Head of caudate nucleus (tissue), 42 donors: ENCODE data around the gene SHC4.

ENCODE experiments used
- DNase-seq, 42 donors: peaks; one replicate each; pipeline versions ENCODE4 v3.0.0 to v3.0.0-alpha.2; 2020 to 2021; ENCODE audit warnings: mixed read lengths in 7 of 42
- intact Hi-C: fragments of 100-400 bp; cut with DNase I; formaldehyde crosslinking; loops from one replicate; pipeline ENCODE4 v1.15.0; 2022

Gene SHC4, protein sequence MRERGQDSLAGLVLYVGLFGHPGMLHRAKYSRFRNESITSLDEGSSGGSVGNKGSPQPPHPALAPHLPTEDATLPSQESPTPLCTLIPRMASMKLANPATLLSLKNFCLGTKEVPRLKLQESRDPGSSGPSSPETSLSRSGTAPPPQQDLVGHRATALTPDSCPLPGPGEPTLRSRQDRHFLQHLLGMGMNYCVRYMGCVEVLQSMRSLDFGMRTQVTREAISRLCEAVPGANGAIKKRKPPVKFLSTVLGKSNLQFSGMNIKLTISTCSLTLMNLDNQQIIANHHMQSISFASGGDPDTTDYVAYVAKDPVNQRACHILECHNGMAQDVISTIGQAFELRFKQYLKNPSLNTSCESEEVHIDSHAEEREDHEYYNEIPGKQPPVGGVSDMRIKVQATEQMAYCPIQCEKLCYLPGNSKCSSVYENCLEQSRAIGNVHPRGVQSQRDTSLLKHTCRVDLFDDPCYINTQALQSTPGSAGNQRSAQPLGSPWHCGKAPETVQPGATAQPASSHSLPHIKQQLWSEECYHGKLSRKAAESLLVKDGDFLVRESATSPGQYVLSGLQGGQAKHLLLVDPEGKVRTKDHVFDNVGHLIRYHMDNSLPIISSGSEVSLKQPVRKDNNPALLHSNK

DNA sequence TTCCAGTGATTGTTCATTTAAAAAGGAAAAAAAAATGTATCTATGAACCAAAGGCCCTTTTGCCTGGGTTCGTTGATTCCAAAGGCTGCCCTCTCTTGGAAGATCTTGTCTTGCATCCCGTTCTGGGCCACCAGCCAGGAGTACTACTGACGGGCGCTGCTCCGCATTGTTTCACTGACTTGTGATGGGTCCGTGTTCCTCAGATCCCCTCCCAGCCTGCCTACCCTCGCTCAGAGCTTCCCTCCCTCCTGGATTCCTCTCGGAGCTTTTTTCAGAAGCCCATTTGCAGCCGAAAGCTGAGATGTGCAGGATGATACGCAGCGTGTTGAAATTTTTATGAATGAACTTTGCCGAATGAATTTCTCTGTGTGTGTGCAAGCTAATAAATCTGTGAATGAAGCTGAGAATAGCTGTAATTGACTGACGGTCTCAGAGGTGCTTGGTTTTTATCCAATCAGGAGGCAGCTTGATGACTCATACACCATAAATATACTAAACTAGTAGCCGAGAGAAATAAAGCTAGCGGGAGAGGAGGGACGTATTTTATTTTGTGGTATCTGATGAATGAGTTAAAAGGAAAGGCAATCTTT lies at the start of gene SHC4:
SHC4 (minus strand) TSS at position 396 of the 590 bp plus-strand sequence. CDS start 904 bp downstream, outside the sequence.
- intact Hi-C loops, result no loop called here
- DNase-seq, result peak; percentile 68 to 93 (median 83)

DNA sequence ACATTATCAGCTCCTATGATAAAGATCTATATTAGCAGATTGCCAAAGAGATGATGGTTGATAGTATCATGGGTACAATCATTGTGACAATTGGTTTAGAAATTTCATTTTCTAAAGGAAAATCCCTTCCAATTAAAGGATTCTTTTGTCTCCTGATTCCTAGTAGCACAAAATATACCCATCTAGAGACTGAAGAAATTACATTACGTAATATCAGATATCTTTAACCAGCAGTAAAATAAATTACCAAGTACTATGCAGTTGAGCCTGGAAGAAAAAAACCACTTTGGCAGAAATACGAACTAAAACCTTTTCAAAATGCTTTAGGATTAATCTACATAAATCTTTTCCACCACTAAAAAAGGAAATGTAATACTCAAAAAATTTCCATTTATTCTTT lies 35.6 kb upstream of the SHC4 start:
- no peak for DNase-seq
- intact Hi-C loops, result no loop called here

DNA sequence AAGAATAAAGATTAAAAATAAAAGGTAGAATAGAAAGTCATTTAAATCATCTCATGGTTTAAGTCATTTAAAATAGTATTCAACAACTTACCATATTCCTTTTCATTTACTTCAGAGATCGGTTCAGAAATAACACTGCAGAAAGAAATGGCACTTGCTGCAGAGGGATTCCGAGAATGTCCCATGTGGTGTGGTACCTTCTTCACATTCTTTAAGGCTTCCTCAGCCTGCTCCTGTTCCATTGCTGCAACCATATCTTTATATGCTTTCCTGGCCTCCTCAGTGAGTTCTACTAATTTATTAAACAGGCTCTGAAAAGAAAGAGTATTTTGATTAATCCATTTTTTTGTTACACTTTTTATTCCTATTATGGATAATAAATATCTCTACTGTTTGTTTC lies 32.6 kb upstream of the SHC4 start:
- intact Hi-C loops, result no loop called here
- DNase-seq, result no peak

DNA sequence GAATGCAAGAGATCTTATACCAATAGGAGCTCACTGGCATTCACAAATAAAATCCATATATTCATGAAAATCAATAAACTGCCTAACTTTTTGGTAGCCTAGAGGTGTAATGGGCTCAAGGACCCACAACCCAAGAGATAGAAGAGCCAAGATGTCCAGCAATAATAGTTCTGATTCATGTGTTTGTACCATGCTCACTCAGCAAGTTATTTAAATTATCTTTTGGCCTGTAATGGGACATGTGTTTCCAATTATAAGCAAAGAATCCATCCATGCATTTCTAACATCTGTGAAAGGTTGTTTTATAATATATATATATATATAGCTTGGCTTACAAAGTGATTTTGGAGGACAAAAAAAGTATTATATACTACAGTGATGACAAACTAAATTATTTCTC lies 29.7 kb upstream of the SHC4 start:
- DNase-seq, result no peak
- intact Hi-C loops, result no loop called here

DNA sequence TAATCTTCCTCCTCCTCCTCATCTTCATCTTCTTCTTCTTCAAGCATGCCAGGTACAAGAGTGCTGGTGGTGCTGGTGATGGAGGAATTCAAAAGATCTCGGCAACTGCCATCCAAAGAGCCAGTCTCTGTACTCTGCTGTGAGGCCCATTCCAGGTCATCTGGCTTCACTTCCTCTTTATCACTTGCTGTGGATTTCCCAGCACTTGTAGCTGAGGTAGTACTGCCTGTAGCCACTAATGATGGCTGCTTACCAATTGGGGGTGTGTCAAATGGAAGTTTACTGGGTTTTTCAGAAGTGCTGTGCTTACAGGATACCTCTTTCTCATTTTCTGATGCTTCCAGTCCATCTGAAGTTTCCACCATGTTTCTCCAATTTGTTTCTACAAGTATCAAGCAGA lies 28.8 kb upstream of the SHC4 start:
- no peak for DNase-seq
- intact Hi-C loops, result no loop called here

DNA sequence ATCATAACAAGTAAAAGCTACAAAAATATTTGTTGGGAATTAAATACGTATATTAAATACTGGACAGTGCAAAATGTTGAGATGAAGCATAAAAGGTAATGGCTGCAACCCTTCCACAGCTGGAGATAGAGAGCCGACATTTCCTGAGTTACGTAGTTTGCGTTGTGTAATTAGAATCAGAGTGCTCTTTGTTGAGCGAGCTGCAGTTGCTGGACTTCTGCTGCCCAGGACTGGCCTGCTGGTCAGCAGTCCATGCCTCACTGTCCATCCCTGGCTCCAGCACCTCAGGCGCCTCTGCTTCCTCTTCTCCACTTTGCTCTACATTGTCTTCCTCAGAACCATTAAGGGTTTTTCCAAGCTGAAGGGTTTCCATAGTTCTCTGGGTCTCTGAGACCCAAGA lies 28.4 kb upstream of the SHC4 start:
- peak in 13 of 42 donors; percentile 19 to 61 (median 40) for DNase-seq
- intact Hi-C loops, result no loop called here

DNA sequence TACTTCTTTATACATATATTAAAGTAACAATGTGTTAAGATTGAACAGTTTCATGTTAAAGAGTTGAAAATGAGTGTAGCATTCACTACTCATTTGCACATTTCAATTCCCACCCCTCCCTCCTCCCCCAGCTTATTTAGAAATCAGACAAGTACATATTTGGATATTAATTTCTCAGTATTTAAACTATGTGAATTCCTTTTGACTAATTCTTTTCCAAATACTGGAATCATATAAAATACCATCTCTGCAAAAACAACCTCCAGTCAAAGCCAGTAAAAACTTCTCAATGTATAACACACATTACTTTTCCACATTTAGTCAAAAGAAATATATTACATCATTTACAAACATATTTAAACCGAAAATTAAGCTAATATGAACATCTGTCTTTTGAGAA lies 25.5 kb upstream of the SHC4 start:
- intact Hi-C loops, result no loop called here
- no peak for DNase-seq

DNA sequence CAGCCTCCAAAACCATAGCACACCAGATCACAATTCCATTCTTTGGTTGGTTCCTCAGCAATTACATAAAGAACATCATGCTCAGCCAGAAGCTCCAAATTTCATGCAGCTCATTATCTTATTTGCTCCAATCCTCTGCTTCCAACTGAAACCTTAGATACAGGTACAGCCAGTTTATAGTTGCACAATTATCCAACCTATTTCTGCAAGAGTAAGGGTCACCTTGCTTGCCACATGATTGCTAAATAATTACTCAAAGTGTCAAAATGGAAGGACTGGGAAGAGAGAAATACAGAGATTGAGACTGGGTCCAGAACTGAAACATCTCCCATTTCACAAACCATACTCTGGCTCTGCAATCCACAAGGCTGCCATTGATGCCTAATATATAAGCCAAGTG lies 23.4 kb upstream of the SHC4 start:
- no peak for DNase-seq
- intact Hi-C loops, result no loop called here

DNA sequence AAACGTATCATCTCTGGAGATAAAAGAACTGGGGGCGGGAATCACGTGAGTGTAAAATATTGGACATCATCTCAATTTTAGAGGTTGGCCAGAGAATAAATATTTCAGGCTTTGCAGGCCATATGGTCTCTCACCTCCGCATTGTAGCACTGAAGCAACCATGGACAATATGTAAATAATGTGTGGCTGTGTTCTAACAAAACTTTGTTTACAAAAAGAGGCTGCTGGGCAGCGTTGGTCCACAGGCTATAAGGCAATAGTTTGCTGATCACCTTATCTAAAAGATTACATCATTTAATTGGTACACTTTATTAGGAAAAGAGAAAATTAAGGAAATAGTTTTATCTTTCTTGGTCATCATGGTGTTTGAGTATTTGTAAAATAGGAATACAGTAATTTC lies 22.5 kb upstream of the SHC4 start:
- intact Hi-C loops, result no loop called here
- no peak for DNase-seq

DNA sequence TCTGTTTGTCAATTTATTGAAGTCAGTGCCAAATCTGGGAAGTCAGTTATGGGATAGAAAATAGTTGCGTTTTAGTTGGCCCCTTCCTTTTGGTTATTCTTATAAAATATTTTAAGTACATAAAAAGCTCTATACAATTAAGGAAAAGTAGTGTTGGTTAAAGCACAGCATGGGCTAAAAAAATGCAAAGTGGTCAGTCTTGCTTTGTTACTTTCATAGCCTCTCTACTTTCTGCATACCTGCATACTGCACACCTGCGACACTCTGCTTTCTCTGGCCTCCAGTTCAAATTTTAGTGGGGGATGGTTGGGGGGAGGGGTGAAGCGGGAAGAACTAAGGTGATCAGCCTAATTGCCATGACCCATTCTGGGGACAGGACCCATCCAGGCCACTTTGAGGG lies 21.8 kb upstream of the SHC4 start:
- DNase-seq, result no peak
- intact Hi-C loops, result no loop called here

DNA sequence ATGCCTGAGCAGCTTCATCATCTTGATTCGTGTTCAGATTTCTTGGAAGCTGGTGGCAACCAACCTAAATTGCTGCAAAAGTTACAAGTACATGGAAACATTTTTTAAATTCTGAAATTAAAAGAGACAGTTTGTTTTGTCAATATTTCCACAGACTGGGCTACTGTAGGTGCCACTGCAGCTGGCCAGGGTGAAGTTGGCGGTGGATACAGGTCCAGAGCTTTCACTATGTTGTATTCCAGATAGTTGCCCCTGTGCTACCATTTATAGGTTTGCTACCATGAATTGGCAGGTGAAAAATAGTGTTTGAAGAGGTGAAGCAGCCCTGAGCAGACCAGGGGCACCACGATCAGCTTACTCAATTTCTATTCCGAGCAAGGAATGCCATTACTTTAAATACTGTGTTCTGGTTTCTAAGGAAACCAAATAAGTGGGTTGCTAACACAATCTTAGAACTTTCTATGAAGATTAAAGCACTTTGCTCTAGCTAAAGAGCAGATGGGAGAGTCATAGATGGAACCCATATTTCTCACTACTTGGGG lies 21.2 kb upstream of the SHC4 start:
- intact Hi-C loops, result no loop called here
- no peak for DNase-seq

DNA sequence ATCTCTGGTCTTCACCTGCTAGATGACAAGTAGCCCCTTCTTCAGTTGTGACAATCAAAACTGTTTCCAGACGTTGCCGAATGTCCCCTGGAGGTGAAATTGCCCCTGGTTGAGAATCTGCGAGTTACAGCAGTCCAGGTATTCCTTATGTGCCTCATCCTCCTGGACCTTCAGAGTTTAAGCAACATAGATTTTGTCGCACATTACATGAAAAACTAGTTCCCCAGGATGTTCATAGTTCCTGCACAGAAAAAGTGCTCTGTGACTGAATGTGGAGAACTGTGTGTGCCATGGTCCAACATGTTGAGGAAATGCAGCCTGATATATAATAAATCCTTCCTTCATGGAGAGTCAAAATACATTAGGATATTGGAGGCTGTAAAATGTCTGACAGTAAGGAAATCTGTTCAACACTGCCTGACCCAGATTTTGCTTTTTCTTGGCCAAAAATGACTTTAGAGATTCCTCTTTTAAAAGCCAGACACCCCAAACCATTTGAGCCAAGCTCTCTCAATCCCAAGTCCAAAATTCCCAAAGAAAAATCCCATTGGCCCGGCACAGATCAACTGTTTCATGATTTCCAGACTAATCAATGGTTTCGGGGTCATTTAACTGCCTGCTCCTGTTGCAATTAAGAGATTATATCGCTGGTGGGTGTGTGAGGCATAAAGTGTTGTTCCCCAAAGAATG lies 20.4 kb upstream of the SHC4 start:
- intact Hi-C loops, result no loop called here
- no peak for DNase-seq

DNA sequence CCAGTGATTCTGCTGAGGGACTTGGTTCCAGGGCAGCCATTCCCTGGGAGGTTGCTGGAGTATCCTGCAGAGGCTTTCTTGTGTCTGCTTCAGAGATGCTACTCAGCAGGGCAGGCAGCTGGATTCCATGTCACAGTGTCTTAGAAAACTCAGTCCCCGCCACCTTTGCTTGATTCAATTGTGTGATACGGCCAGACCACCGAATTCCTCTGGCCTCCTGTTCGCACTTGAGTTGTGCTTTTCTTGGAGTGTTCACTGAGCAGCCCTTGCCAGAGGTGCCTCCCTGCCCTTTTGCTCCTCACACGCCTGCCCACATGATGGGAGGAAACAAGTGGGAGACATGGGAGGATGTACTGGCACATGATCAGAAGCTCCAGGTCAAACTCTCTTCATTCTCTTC lies 19.6 kb upstream of the SHC4 start:
- intact Hi-C loops, result no loop called here
- no peak for DNase-seq

DNA sequence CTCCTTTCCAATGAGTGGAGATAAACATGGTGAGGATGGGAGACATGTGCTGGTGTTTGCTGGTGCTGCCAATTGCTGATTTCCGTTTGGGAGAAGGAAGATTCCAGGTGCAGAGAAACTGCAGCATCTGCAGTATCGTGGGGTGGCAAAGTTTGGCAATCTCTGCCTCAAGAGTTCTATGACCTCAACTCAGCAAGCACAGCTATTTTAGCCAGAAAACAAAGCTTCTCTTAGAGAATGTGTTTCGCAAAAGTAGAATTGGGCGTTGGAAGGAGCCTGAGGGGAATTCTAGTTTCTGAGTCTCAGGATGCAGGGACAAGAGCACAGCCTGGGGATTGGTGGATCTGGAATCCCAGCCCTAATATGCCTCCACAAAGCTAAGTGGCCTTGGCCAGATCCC lies 18.2 kb upstream of the SHC4 start:
- intact Hi-C loops, result no loop called here
- no peak for DNase-seq

DNA sequence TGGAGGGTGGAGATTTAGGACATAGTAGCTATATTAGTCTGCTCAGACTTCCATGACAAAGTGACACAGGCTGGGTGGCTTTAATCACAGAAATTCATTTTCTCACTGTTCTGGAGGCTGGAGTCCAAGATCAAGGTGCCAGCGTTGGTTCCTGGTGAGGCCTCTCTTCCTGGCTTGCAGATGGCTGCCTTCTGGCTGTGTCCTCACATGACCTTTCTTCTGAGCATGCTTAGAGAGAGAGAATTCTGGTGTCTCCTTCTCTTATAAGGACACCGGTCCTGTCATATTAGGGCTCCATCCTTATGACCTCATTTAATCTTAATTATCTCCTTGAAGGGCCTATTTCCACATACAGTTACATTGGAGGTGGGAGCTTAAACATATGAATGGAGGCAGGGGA lies 14.9 kb upstream of the SHC4 start:
- intact Hi-C loops, result no loop called here
- DNase-seq, result no peak

DNA sequence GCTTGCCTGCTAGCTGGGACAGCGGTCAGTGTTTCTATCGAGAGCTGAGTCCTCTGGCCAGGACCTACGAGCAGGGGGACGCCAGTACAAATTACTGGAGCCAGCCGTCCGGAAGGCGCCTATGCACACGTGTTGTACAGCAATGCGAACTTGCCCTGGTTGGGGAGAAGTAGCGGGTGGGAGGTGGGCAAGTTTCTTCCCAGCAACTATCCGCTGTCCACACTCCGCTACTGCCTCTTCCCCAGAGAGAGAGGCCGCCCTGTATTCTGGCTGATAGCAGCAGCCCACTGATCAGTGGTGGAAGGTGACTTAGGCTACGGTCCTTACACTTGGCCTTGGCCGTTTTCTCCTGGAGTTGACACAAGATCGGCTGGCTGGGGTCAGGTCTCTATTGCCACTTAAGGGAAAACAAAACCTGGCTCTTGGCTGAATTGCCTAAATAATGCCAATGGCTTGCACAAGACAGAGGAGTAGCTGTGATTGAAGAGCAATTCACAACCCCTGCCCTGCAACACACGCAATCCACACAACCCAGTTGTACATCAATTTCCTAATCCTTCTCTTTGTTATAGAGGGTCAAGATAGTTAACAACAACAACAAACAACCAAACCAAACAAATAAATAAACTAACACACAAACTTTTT lies 12.8 kb upstream of the SHC4 start:
- intact Hi-C loops, result no loop called here
- peak in 30 of 42 donors; percentile 9 to 76 (median 40) for DNase-seq

DNA sequence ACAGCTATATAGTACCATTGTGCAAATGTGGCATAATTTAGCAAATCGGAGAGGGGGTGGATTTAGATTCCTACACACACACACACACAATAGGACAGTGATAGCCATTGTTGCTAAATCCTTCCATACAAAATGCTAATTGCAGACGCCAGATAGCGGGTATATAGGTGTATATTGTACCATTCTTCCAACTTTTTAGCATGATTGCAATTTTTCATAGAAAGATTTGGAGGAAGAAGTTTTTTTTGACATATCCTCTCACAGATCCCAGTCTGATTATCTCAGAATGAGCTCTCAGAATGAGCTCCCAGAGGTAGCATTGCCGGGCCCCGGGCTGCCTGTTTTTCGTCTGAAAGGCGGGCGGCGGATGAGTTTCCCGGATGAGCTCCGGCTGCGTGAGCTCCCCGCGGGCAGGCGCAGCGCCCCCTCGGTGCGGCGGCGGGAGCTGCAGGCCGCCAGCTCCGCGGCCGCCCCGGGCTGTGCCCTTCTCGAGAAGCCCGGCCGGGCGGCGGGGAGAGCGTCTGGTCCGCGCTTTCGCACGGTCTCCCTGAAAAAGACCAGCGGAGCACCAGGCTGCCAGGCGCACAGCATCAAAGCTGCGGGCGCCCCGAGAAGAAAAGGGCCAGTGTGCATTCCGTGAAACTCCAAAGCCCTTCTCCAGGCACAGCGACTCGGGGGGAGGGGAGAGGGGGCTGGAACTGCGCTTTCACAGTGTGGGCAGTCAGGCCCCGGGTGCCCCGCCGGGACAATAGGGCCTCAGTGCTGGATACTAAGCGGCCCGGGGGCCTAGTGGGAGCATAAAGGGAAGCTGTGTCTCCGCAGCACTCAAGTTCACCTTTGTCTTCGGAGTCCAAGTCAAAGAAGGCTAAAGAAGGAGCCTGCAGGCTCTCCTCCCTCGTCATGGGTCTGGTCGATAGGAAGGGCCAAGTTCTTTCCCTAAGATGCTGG lies 12.0 kb upstream of the SHC4 start:
- intact Hi-C loops, result loop anchor here (2.0 kb wide), 1 partner anchor 71 kb away; the partner anchor contains the start of gene SECISBP2L
- peak; percentile 83 to 95 (median 91) for DNase-seq

DNA sequence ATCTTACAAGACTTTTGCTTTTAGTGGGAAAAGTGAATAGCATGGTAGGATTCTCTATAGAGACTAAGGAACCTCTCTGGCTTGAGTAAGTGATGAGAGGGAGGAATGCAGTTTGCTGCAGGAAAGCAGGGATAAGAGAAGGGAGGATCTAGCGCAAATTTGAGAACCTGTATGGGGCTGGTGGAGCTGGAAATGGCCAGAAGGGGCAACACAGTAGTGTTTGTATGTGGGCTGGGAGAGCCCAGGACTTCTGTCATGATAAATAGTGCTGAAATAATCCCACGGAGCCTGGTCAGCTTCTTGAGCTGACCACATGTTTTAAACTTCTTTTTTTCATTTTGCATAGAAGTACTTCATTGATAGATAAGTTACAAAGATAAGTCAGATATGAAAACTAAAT lies 11.2 kb upstream of the SHC4 start:
- DNase-seq, result peak in 5 of 42 donors; percentile 15 to 63 (median 36)
- intact Hi-C loops, result loop anchor here (2.0 kb wide), 1 partner anchor 72 kb away; the partner anchor contains the start of gene SECISBP2L
